HL-60 (cell line): ENCODE data around the gene GPBP1.

ENCODE experiments used
- TF ChIP-seq, protein P1 (sequence below): IDR thresholded peaks from 2 replicates; pipeline ENCODE4 v1.6.1; 2012; ENCODE audit warnings: low read depth; ENCODE audit not compliant: insufficient replicate concordance
- TF ChIP-seq, protein P2 (sequence below): IDR thresholded peaks from one replicate; pipeline ENCODE4 v1.5.1; 2011; ENCODE audit warnings: low read length, control low read depth, inconsistent platforms; ENCODE audit not compliant: insufficient read depth

DNA sequence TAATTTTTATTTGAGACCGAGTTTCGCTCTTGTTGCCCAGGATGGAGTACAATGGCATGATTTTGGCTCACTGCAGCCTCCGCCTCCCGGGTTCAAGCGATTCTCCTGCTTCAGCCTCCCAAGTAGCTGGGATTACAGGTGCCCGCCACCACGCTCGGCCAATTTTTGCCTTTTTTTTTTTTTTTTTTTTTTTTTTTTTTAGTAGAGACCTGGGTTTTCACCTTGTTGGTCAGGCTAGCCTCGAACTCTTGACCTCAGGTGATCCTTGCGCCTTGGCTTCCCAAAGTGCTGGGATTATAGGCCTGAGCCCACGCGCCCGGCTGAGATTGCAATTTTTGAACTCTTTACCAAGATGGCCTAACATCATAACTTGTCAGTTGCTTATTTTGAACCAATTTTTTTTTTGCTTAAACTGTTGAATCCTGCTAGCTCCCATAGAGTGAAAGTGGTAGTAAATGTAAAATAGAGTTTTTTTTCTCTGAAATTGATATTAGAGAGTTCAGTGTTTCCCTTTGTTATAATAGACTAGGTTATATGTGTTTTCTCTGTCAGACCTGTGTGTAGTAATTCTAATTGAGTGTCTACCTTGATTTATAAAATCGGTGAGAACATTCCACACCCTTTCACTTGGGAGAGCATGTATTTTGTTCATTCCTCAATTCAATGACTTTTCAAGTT, 3.8 kb downstream of the GPBP1 start:
- TF ChIP-seq, protein P1, sequence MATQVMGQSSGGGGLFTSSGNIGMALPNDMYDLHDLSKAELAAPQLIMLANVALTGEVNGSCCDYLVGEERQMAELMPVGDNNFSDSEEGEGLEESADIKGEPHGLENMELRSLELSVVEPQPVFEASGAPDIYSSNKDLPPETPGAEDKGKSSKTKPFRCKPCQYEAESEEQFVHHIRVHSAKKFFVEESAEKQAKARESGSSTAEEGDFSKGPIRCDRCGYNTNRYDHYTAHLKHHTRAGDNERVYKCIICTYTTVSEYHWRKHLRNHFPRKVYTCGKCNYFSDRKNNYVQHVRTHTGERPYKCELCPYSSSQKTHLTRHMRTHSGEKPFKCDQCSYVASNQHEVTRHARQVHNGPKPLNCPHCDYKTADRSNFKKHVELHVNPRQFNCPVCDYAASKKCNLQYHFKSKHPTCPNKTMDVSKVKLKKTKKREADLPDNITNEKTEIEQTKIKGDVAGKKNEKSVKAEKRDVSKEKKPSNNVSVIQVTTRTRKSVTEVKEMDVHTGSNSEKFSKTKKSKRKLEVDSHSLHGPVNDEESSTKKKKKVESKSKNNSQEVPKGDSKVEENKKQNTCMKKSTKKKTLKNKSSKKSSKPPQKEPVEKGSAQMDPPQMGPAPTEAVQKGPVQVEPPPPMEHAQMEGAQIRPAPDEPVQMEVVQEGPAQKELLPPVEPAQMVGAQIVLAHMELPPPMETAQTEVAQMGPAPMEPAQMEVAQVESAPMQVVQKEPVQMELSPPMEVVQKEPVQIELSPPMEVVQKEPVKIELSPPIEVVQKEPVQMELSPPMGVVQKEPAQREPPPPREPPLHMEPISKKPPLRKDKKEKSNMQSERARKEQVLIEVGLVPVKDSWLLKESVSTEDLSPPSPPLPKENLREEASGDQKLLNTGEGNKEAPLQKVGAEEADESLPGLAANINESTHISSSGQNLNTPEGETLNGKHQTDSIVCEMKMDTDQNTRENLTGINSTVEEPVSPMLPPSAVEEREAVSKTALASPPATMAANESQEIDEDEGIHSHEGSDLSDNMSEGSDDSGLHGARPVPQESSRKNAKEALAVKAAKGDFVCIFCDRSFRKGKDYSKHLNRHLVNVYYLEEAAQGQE: no peak
- TF ChIP-seq, protein P2, sequence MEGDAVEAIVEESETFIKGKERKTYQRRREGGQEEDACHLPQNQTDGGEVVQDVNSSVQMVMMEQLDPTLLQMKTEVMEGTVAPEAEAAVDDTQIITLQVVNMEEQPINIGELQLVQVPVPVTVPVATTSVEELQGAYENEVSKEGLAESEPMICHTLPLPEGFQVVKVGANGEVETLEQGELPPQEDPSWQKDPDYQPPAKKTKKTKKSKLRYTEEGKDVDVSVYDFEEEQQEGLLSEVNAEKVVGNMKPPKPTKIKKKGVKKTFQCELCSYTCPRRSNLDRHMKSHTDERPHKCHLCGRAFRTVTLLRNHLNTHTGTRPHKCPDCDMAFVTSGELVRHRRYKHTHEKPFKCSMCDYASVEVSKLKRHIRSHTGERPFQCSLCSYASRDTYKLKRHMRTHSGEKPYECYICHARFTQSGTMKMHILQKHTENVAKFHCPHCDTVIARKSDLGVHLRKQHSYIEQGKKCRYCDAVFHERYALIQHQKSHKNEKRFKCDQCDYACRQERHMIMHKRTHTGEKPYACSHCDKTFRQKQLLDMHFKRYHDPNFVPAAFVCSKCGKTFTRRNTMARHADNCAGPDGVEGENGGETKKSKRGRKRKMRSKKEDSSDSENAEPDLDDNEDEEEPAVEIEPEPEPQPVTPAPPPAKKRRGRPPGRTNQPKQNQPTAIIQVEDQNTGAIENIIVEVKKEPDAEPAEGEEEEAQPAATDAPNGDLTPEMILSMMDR: no peak
